WTC11 (cell line): ENCODE measurements around the gene ERC2. TPM values are rescaled to one million over a fixed set of nuclear protein-coding genes. Genes with fewer than 3 reads are reported as not detected.

Experiments used
- ATAC-seq: fragments of 200-7000 bp; cut with Tn5 transposase; 2 replicates; pipeline ENCODE4 v1.10.0; 2021; ENCODE audit warnings: mild to moderate bottlenecking, moderate library complexity
- CTCF ChIA-PET: fragments of 300-600 bp; sonication (Branson Sonifier 250); formaldehyde crosslinking; loops from one replicate; lab custom pipeline; 2021; ENCODE audit warnings: antibody characterized with exemption; lab: Charles Lee
- POLR2A ChIA-PET: fragments of 350-600 bp; sonication (Branson Sonifier 250); formaldehyde crosslinking; loops from one replicate; lab custom pipeline; 2021; ENCODE audit warnings: antibody characterized with exemption; lab: Charles Lee
- DNase-seq: peaks from one replicate; pipeline ENCODE4 v3.0.0; 2021; ENCODE audit warnings: low spot score
- H3K27ac Mint-ChIP-seq: 2 replicates; pipeline ENCODE4 v1.8.0; 2021; ENCODE audit warnings: mixed read lengths
- H3K27me3 Mint-ChIP-seq: 2 replicates; pipeline ENCODE4 v1.8.0; 2021; ENCODE audit warnings: low read depth, mild to moderate bottlenecking, moderate library complexity, mixed read lengths
- H3K36me3 Mint-ChIP-seq: 2 replicates; pipeline ENCODE4 v1.8.0; 2021; ENCODE audit warnings: mixed read lengths
- H3K4me1 Mint-ChIP-seq: 2 replicates; pipeline ENCODE4 v1.8.0; 2022; ENCODE audit warnings: mixed read lengths
- H3K4me3 Mint-ChIP-seq: 2 replicates; pipeline ENCODE4 v1.8.0; 2021; ENCODE audit warnings: mild to moderate bottlenecking, moderate library complexity, mixed read lengths
- H3K9me3 Mint-ChIP-seq: 2 replicates; pipeline ENCODE4 v1.8.0; 2021; ENCODE audit warnings: mixed read lengths
- ATF1 ChIP-seq: sonication (generic); formaldehyde crosslinking; IDR thresholded peaks from 2 replicates; pipeline ENCODE4 v1.8.1; 2023; ENCODE audit warnings: mild to moderate bottlenecking, moderate library complexity, missing genetic modification reagents
- EMX1 ChIP-seq: fragments of 250-450 bp; sonication (Bioruptor Pico); IDR thresholded peaks from 2 replicates; pipeline ENCODE4 v1.8.0; 2021; ENCODE audit warnings: mild to moderate bottlenecking
- GRHL2 ChIP-seq: fragments of 250-450 bp; sonication (Bioruptor Pico); IDR thresholded peaks from 2 replicates; pipeline ENCODE4 v1.8.0; 2022; ENCODE audit warnings: mild to moderate bottlenecking, moderate library complexity; ENCODE audit not compliant: insufficient replicate concordance, severe bottlenecking
- GTF2I ChIP-seq: fragments of 250-450 bp; sonication (Bioruptor Pico); conservative IDR thresholded peaks from 2 replicates; pipeline ENCODE4 v1.4.0; 2021; ENCODE audit warnings: mild to moderate bottlenecking
- JUN ChIP-seq: sonication (generic); formaldehyde crosslinking; IDR thresholded peaks from 2 replicates; pipeline ENCODE4 v1.8.0; 2023; ENCODE audit warnings: mild to moderate bottlenecking, missing genetic modification reagents
- MXD4 ChIP-seq: fragments of 250-450 bp; sonication (Bioruptor Pico); IDR thresholded peaks from 2 replicates; pipeline ENCODE4 v1.8.0; 2021; ENCODE audit warnings: mild to moderate bottlenecking, moderate library complexity, borderline replicate concordance
- MYBL2 ChIP-seq: sonication (generic); formaldehyde crosslinking; IDR thresholded peaks from 2 replicates; pipeline ENCODE4 v1.8.1; 2023; ENCODE audit warnings: mild to moderate bottlenecking, moderate library complexity, missing genetic modification reagents
- NR2C2 ChIP-seq: sonication (generic); formaldehyde crosslinking; IDR thresholded peaks from 2 replicates; pipeline ENCODE4 v1.8.0; 2022; ENCODE audit warnings: mild to moderate bottlenecking, missing genetic modification reagents
- RELA ChIP-seq: sonication (generic); formaldehyde crosslinking; IDR thresholded peaks from 2 replicates; pipeline ENCODE4 v1.8.1; 2022; ENCODE audit warnings: missing genetic modification reagents, mild to moderate bottlenecking, borderline replicate concordance
- RORB ChIP-seq: fragments of 250-450 bp; sonication (Bioruptor Pico); IDR thresholded peaks from 2 replicates; pipeline ENCODE4 v1.9.0; 2021; ENCODE audit warnings: mild to moderate bottlenecking
- SMAD3 ChIP-seq: sonication (generic); formaldehyde crosslinking; IDR thresholded peaks from 2 replicates; pipeline ENCODE4 v1.8.0; 2022; ENCODE audit warnings: missing genetic modification reagents, mild to moderate bottlenecking, borderline replicate concordance
- TEAD4 ChIP-seq: sonication (generic); formaldehyde crosslinking; IDR thresholded peaks from 2 replicates; pipeline ENCODE4 v1.8.0; 2022; ENCODE audit warnings: mild to moderate bottlenecking, missing genetic modification reagents
- TP53 ChIP-seq: sonication (generic); formaldehyde crosslinking; IDR thresholded peaks from 2 replicates; pipeline ENCODE4 v1.8.1; 2023; ENCODE audit warnings: mild to moderate bottlenecking, missing genetic modification reagents
- USF2 ChIP-seq: sonication (generic); formaldehyde crosslinking; IDR thresholded peaks from 2 replicates; pipeline ENCODE4 v1.8.1; 2023; ENCODE audit warnings: mild to moderate bottlenecking, missing genetic modification reagents, moderate library complexity
- ZBTB21 ChIP-seq: sonication (generic); formaldehyde crosslinking; IDR thresholded peaks from 2 replicates; pipeline ENCODE4 v1.8.1; 2023; ENCODE audit warnings: mild to moderate bottlenecking, missing genetic modification reagents, borderline replicate concordance
- ZNF138 ChIP-seq: sonication (generic); formaldehyde crosslinking; conservative IDR thresholded peaks from 2 replicates; pipeline ENCODE4 v1.8.1; 2022; ENCODE audit warnings: mild to moderate bottlenecking, moderate library complexity, missing genetic modification reagents
- ZNF317 ChIP-seq: sonication (generic); formaldehyde crosslinking; IDR thresholded peaks from 2 replicates; pipeline ENCODE4 v1.8.1; 2023; ENCODE audit warnings: low read depth, mild to moderate bottlenecking, moderate library complexity, missing genetic modification reagents, borderline replicate concordance
- ZNF396 ChIP-seq: fragments of 250-450 bp; sonication (Bioruptor Pico); IDR thresholded peaks from 2 replicates; pipeline ENCODE4 v1.8.0; 2021; ENCODE audit warnings: mild to moderate bottlenecking, moderate library complexity, borderline replicate concordance
- ZNF416 ChIP-seq: fragments of 250-450 bp; sonication (Bioruptor Pico); IDR thresholded peaks from 2 replicates; pipeline ENCODE4 v1.9.0; 2021; ENCODE audit warnings: mild to moderate bottlenecking, inconsistent platforms
- ZNF423 ChIP-seq: fragments of 250-450 bp; sonication (Bioruptor Pico); IDR thresholded peaks from 2 replicates; pipeline ENCODE4 v2.1.2; 2022; ENCODE audit warnings: mild to moderate bottlenecking, moderate library complexity
- total RNA-seq: library from RNA; stranded (reverse); gene quantifications from 3 replicates; pipeline ENCODE4 v1.2.3, GENCODE V29; 2021
- TF ChIP-seq, protein P1 (sequence below): sonication (generic); formaldehyde crosslinking; IDR thresholded peaks from 2 replicates; pipeline ENCODE4 v1.8.1; 2023; ENCODE audit warnings: mild to moderate bottlenecking, missing genetic modification reagents
- TF ChIP-seq, protein P2 (sequence below): sonication (generic); formaldehyde crosslinking; IDR thresholded peaks from 2 replicates; pipeline ENCODE4 v1.8.0; 2022; ENCODE audit warnings: missing genetic modification reagents
- TF ChIP-seq, protein P3 (sequence below): sonication (generic); formaldehyde crosslinking; IDR thresholded peaks from 2 replicates; pipeline ENCODE4 v1.8.1; 2023; ENCODE audit warnings: mild to moderate bottlenecking, missing genetic modification reagents, borderline replicate concordance
- TF ChIP-seq, protein P4 (sequence below): sonication (generic); formaldehyde crosslinking; IDR thresholded peaks from 2 replicates; pipeline ENCODE4 v1.8.1; 2022; ENCODE audit warnings: mild to moderate bottlenecking, missing genetic modification reagents, moderate library complexity, borderline replicate concordance

Gene ERC2
- total RNA-seq, 1 experiment from 2014 or later, result 23.5 TPM

GRCh38 chr3:55854494-55854893 lies 613.8 kb downstream of the ERC2 start:
- POLR2A ChIA-PET, result interaction anchor here (0.6 kb wide), 1 partner anchor 171 kb away, joined by 5 read pairs; no protein-coding TSS in a partner anchor
- peaks cover 15% of the 10 kb centered on the region for H3K4me1 Mint-ChIP-seq
- H3K27me3 Mint-ChIP-seq, result no peaks in the 10 kb centered on the region
- H3K4me3 Mint-ChIP-seq, result no peak overlapping the region
- DNase-seq (no peak), ATAC-seq (peak; percentile 75)
- H3K36me3 Mint-ChIP-seq, result no peaks in the 10 kb centered on the region
- H3K27ac Mint-ChIP-seq, result peak overlapping the region; percentile 75
- TF ChIP-seq ZNF138 (CRISPR knock-in tag), result no peak
- CTCF ChIA-PET, result no interaction called here
- H3K9me3 Mint-ChIP-seq, result no peaks in the 10 kb centered on the region

- ATAC-seq, result no peak
- H3K27me3 Mint-ChIP-seq, result no peaks in the 10 kb centered on the region
- peaks cover 12% of the 10 kb centered on the region for H3K4me1 Mint-ChIP-seq
- POLR2A ChIA-PET, result no interaction called here
- TF ChIP-seq USF2 (no peak), TP53 (CRISPR knock-in tag) (no peak), ZNF396 (no peak), NR2C2 (no peak), MYBL2 (CRISPR knock-in tag) (no peak), SMAD3 (CRISPR knock-in tag) (no peak), RORB (CRISPR knock-in tag) (no peak), TEAD4 (CRISPR knock-in tag) (no peak), EMX1 (CRISPR knock-in tag) (no peak), JUN (CRISPR knock-in tag) (no peak)
- TF ChIP-seq, protein P1, sequence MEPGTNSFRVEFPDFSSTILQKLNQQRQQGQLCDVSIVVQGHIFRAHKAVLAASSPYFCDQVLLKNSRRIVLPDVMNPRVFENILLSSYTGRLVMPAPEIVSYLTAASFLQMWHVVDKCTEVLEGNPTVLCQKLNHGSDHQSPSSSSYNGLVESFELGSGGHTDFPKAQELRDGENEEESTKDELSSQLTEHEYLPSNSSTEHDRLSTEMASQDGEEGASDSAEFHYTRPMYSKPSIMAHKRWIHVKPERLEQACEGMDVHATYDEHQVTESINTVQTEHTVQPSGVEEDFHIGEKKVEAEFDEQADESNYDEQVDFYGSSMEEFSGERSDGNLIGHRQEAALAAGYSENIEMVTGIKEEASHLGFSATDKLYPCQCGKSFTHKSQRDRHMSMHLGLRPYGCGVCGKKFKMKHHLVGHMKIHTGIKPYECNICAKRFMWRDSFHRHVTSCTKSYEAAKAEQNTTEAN (CRISPR knock-in tag), result no peak
- TF ChIP-seq, all 79 proteins: peak for 0
- Mint-ChIP-seq H3K4me3 (no peak overlapping the region), H3K9me3 (no peaks in the 10 kb centered on the region), H3K27ac (no peak overlapping the region), H3K36me3 (no peaks in the 10 kb centered on the region)
- DNase-seq, result no peak
- CTCF ChIA-PET, result no interaction called here
These were observed 615.9 kb downstream of the ERC2 start for GRCh38 chr3:55852326-55852725.

DNA sequence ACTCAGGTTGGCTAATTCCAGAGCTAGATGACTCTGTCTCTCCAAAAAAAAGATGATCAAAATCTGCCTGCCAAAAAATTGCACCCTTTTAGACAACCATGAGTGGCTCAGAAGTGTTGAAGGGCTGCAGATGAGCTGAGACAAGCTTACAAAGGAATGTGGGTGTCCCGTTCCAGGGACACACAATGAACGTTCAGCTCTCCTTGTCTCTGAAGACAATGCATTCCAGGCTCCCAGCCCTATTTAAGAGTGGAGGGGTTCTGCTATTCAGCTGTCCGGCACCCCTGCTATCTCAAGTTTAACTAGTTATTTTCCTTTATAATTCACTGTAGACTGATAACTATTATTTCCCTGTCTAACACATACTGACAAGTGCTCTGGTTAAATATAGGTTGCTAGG lies 626.1 kb downstream of the ERC2 start:
- Mint-ChIP-seq H3K27me3 (no peaks in the 10 kb centered on the region), H3K36me3 (peaks cover 19% of the 10 kb centered on the region), H3K4me3 (no peak overlapping the region), H3K27ac (no peak overlapping the region), H3K4me1 (no peaks in the 10 kb centered on the region), H3K9me3 (peaks cover 42% of the 10 kb centered on the region)
- CTCF ChIA-PET, result no interaction called here
- POLR2A ChIA-PET, result no interaction called here
- ATAC-seq, result peak; percentile 38; the same call in 1 of the 2 replicates
- DNase-seq, result no peak
- TF ChIP-seq GTF2I (no peak), RELA (CRISPR knock-in tag) (no peak), ZNF317 (CRISPR knock-in tag) (no peak), ZNF423 (CRISPR knock-in tag) (no peak), ZBTB21 (CRISPR knock-in tag) (no peak), ATF1 (no peak), MXD4 (no peak), GRHL2 (no peak), ZNF416 (CRISPR knock-in tag) (no peak)
- TF ChIP-seq, protein P2, sequence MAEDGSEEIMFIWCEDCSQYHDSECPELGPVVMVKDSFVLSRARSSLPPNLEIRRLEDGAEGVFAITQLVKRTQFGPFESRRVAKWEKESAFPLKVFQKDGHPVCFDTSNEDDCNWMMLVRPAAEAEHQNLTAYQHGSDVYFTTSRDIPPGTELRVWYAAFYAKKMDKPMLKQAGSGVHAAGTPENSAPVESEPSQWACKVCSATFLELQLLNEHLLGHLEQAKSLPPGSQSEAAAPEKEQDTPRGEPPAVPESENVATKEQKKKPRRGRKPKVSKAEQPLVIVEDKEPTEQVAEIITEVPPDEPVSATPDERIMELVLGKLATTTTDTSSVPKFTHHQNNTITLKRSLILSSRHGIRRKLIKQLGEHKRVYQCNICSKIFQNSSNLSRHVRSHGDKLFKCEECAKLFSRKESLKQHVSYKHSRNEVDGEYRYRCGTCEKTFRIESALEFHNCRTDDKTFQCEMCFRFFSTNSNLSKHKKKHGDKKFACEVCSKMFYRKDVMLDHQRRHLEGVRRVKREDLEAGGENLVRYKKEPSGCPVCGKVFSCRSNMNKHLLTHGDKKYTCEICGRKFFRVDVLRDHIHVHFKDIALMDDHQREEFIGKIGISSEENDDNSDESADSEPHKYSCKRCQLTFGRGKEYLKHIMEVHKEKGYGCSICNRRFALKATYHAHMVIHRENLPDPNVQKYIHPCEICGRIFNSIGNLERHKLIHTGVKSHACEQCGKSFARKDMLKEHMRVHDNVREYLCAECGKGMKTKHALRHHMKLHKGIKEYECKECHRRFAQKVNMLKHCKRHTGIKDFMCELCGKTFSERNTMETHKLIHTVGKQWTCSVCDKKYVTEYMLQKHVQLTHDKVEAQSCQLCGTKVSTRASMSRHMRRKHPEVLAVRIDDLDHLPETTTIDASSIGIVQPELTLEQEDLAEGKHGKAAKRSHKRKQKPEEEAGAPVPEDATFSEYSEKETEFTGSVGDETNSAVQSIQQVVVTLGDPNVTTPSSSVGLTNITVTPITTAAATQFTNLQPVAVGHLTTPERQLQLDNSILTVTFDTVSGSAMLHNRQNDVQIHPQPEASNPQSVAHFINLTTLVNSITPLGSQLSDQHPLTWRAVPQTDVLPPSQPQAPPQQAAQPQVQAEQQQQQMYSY (CRISPR knock-in tag), result no peak
- TF ChIP-seq, protein P3, sequence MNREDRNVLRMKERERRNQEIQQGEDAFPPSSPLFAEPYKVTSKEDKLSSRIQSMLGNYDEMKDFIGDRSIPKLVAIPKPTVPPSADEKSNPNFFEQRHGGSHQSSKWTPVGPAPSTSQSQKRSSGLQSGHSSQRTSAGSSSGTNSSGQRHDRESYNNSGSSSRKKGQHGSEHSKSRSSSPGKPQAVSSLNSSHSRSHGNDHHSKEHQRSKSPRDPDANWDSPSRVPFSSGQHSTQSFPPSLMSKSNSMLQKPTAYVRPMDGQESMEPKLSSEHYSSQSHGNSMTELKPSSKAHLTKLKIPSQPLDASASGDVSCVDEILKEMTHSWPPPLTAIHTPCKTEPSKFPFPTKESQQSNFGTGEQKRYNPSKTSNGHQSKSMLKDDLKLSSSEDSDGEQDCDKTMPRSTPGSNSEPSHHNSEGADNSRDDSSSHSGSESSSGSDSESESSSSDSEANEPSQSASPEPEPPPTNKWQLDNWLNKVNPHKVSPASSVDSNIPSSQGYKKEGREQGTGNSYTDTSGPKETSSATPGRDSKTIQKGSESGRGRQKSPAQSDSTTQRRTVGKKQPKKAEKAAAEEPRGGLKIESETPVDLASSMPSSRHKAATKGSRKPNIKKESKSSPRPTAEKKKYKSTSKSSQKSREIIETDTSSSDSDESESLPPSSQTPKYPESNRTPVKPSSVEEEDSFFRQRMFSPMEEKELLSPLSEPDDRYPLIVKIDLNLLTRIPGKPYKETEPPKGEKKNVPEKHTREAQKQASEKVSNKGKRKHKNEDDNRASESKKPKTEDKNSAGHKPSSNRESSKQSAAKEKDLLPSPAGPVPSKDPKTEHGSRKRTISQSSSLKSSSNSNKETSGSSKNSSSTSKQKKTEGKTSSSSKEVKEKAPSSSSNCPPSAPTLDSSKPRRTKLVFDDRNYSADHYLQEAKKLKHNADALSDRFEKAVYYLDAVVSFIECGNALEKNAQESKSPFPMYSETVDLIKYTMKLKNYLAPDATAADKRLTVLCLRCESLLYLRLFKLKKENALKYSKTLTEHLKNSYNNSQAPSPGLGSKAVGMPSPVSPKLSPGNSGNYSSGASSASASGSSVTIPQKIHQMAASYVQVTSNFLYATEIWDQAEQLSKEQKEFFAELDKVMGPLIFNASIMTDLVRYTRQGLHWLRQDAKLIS (CRISPR knock-in tag), result no peak
- TF ChIP-seq, protein P4, sequence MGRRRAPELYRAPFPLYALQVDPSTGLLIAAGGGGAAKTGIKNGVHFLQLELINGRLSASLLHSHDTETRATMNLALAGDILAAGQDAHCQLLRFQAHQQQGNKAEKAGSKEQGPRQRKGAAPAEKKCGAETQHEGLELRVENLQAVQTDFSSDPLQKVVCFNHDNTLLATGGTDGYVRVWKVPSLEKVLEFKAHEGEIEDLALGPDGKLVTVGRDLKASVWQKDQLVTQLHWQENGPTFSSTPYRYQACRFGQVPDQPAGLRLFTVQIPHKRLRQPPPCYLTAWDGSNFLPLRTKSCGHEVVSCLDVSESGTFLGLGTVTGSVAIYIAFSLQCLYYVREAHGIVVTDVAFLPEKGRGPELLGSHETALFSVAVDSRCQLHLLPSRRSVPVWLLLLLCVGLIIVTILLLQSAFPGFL, result no peak
